ENCODE data around the gene PDZD2.

GRCh38 chr5:32017692-32018367 is 378.9 kb downstream of the PDZD2 start:
- no peak for TF ChIP-seq CTCF (IDR thresholded peaks at IDR 0.05; ENCODE audit: poor library complexity)
- no peak for TF ChIP-seq EZH2 (IDR thresholded peaks at IDR 0.05; ENCODE audit: borderline replicate concordance)

Measured in hepatocyte (in vitro differentiated cells).